GM19372 (cell line): ENCODE data around the gene OR8B3.

ENCODE experiments used
- ATAC-seq: cut with Tn5 transposase; IDR thresholded peaks from one replicate; pipeline ENCODE4 v1.9.1; 2021; ENCODE audit warnings: mild to moderate bottlenecking, low read depth, moderate library complexity; ENCODE audit not compliant: unreplicated experiment

Gene OR8B3

GRCh38 chr11:124376280-124376679 lies 22.5 kb downstream of the OR8B3 start:
- no peak for ATAC-seq

- no peak for ATAC-seq
Measured at GRCh38 chr11:124359566-124359965, 39.3 kb downstream of the OR8B3 start.

- ATAC-seq: no peak
Measured at GRCh38 chr11:124346311-124346955, 52.4 kb downstream of the OR8B3 start.
